ENCODE results near the gene TUFT1.

TUFT1 gene

DNA sequence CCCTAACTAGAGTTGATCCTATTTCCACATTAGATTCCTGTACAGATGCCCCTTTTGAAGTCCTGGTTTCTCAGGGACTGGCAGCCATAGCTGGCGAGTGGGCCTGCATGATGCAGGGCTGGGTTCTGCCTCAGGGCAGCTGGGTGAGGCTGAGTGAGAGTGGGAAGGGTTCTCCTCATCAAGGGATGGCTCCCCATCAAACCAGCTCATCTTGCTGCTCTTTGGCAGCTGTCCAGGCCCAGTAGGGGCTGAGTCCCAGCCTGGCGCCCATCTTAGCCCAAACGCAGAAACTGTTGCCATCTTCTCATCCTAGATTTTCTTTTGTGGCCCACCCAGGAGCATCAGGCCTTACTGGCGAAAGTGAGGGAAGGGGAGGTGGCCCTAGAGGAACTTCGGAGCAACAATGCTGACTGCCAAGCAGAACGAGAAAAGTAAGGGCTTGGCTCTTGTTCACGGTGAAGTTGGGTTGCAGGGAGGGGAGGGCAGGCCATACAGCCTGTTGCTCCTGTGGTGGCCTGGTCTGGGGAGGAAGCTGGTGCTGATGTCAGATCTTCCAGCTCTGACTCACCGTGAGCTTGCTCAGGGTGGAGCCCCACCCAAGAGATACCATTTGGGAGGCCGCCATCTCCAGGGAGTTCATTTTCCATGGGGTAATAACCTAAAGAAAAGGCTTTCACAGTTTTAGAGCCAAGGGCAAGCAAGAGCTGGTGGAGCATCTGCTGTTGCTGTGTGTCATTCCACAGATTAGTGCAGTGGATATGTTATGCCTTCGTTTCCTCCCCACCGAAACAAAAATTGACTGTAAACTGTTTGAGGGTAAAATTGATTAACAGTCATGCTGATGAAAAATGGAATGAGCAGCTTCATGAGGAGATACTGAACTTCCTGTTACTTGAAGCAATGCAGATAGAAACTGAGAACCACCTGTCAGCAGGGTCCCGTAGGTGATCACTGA is 34.7 kb downstream of the TUFT1 start:
- Histone ChIP-seq H3K4me3 (no peak overlapping the region), H3K27ac (no peak overlapping the region), H3K36me3 (ENCODE audit: insufficient read depth, low read length) (no peaks in the 10 kb centered on the region), H3K9ac (ENCODE audit: insufficient read length) (no peak overlapping the region), H3K9me3 (ENCODE audit: low read depth, low read length) (no peaks in the 10 kb centered on the region)
- no peak for DNase-seq (ENCODE audit: low read depth, low spot score)
- TF ChIP-seq FOXP2 (optimal IDR thresholded peaks at IDR 0.05; ENCODE audit: control extremely low read depth, extremely low read length, insufficient read depth): no peak
- TF ChIP-seq POLR2AphosphoS5 (IDR thresholded peaks at IDR 0.05; ENCODE audit: borderline replicate concordance, low read depth, low read length): no peak
- no peak for TF ChIP-seq EZH2 (IDR thresholded peaks at IDR 0.05)

DNA sequence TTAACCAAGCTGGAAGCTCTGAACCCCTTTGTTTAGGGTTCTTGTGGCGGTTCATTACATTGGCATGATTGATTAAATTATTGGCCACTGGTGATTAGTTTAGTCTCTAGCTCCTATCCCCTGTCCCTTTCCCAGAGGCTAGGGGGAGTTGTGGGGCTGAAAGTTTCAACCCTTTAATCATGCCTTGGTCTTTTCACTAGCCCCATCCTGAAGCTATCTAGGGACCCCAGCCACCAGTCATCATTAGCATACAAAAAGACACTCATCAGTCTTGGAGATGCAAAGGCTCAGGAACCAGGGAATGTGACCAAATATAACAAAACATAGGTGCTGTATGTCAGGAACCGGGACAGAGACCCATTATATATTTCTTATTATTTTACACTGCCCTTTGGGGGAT is 37.1 kb downstream of the TUFT1 start:
- H3K9me3 ChIP-seq (ENCODE audit: low read depth, low read length): no peaks in the 10 kb centered on the region
- H3K9ac ChIP-seq (ENCODE audit: insufficient read length): no peak overlapping the region
- TF ChIP-seq FOXP2 (optimal IDR thresholded peaks at IDR 0.05; ENCODE audit: control extremely low read depth, extremely low read length, insufficient read depth): no peak
- TF ChIP-seq EZH2 (IDR thresholded peaks at IDR 0.05): no peak
- TF ChIP-seq POLR2AphosphoS5 (IDR thresholded peaks at IDR 0.05; ENCODE audit: borderline replicate concordance, low read depth, low read length): no peak
- DNase-seq (ENCODE audit: low read depth, low spot score): no peak
- H3K36me3 ChIP-seq (ENCODE audit: insufficient read depth, low read length): no peaks in the 10 kb centered on the region
- no peak overlapping the region for H3K4me3 ChIP-seq
- no peak overlapping the region for H3K27ac ChIP-seq

DNA sequence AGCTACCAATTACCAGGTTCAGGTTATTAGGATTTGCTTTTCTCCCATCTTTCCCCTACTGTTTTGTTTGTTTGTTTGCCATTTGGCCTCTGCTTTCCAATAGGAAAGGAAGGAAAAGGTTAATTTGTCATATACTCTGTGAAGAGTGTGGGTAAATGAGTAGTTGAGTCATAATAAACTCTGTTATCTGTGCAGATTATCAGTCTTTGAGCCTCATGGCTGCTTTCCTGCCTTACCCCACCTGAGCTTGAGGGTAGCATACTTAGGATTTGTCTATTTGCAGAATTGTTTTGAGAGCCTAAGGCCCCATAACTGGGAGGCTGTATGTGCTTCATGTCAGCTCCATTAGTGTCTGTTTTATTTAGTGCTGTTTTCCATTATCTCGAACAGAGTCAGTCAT is 38.8 kb downstream of the TUFT1 start:
- Histone ChIP-seq H3K36me3 (ENCODE audit: insufficient read depth, low read length) (no peaks in the 10 kb centered on the region), H3K4me3 (no peak overlapping the region), H3K27ac (no peak overlapping the region), H3K9me3 (ENCODE audit: low read depth, low read length) (no peaks in the 10 kb centered on the region), H3K9ac (ENCODE audit: insufficient read length) (no peak overlapping the region)
- no peak for DNase-seq (ENCODE audit: low read depth, low spot score)
- TF ChIP-seq POLR2AphosphoS5 (IDR thresholded peaks at IDR 0.05; ENCODE audit: borderline replicate concordance, low read depth, low read length) (no peak), EZH2 (IDR thresholded peaks at IDR 0.05) (no peak), FOXP2 (optimal IDR thresholded peaks at IDR 0.05; ENCODE audit: control extremely low read depth, extremely low read length, insufficient read depth) (no peak)

DNA sequence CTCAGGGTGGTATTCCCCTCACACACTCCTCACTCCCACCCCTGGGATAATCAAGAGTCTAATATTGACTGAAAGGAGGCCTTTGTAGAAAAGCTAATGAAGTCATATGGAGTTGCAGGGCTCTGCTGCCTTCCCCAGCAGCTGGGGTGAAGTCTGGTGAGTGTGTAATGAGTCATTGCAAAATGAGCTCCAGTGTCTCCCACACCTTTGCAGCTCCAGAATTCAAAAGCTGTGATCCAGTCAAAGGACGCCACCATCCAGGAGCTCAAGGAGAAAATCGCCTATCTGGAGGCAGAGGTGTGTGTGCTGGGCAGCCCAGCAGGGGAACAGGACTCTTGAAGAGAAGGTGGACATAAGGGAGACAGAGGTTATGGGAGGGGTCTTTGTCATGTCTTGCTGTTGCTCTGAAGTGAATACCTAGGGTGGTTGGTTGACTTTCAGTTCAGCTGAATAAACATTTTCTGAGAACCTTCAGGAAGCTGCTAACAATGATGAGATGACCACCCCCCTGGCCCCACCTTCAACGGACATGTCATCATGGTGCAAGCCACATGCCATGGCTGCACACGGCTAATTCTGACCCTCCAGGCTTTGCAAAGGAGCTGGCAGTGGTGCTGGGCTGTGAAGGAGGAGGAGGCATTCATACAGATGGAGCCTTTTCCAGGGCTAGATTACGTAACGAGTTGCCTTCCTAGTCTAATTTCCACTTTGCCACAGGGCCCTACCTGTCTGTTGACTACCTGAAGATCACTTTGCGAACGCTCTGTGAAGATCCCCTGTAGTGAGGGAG is 39.5 kb downstream of the TUFT1 start:
- DNase-seq (ENCODE audit: low read depth, low spot score): no peak
- Histone ChIP-seq H3K36me3 (ENCODE audit: insufficient read depth, low read length) (no peaks in the 10 kb centered on the region), H3K27ac (no peak overlapping the region), H3K9me3 (ENCODE audit: low read depth, low read length) (no peaks in the 10 kb centered on the region), H3K4me3 (no peak overlapping the region), H3K9ac (ENCODE audit: insufficient read length) (no peak overlapping the region)
- TF ChIP-seq POLR2AphosphoS5 (IDR thresholded peaks at IDR 0.05; ENCODE audit: borderline replicate concordance, low read depth, low read length): no peak

DNA sequence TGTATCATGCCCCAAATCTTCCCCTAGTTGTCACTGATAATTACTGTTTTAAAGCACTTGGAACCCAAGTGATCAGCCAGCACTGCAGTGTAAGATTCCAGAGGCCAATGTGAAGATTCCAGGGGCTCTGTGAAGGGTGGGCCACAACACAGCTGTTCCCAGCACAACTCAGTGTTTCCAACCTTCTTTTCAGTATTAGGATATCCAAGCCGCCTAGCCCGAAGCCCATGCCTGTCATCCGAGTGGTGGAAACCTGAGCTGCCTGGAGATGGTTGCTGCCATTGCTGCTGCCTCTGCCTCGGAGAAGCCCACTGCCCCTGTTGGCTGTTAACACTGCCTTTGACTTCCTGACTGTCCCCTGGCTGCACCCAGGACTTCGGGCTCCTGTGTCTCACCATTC is 41.3 kb downstream of the TUFT1 start:
- H3K36me3 ChIP-seq (ENCODE audit: insufficient read depth, low read length): no peaks in the 10 kb centered on the region
- no peak overlapping the region for H3K4me3 ChIP-seq
- TF ChIP-seq EZH2 (IDR thresholded peaks at IDR 0.05) (no peak), POLR2AphosphoS5 (IDR thresholded peaks at IDR 0.05; ENCODE audit: borderline replicate concordance, low read depth, low read length) (no peak), FOXP2 (optimal IDR thresholded peaks at IDR 0.05; ENCODE audit: control extremely low read depth, extremely low read length, insufficient read depth) (no peak)
- no peaks in the 10 kb centered on the region for H3K9me3 ChIP-seq (ENCODE audit: low read depth, low read length)
- no peak overlapping the region for H3K9ac ChIP-seq (ENCODE audit: insufficient read length)
- DNase-seq (ENCODE audit: low read depth, low spot score): no peak
- no peak overlapping the region for H3K27ac ChIP-seq

DNA sequence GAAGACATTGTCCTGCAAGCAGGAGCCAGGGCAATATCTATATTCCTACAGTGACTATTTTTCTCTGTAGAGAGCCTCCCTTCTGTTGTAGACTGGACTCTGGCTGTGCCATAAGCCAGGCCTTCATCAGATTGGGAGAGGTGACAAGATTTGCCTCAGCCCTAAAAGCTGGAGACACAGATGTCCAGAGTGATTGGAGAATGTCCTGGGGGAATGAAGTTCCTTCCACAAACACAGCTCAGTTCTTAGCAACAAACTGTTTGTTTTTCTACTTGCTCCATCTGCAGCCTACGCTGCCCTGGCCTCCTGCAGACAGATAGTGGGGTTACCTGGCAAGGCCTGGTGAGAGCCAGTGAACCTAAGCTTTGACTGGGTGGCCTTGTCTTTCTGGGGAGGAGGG is 41.8 kb downstream of the TUFT1 start:
- no peak for DNase-seq (ENCODE audit: low read depth, low spot score)
- Histone ChIP-seq H3K9ac (ENCODE audit: insufficient read length) (no peak overlapping the region), H3K9me3 (ENCODE audit: low read depth, low read length) (no peaks in the 10 kb centered on the region), H3K4me3 (no peak overlapping the region), H3K36me3 (ENCODE audit: insufficient read depth, low read length) (no peaks in the 10 kb centered on the region), H3K27ac (no peak overlapping the region)
- TF ChIP-seq POLR2AphosphoS5 (IDR thresholded peaks at IDR 0.05; ENCODE audit: borderline replicate concordance, low read depth, low read length) (no peak), FOXP2 (optimal IDR thresholded peaks at IDR 0.05; ENCODE audit: control extremely low read depth, extremely low read length, insufficient read depth) (no peak), EZH2 (IDR thresholded peaks at IDR 0.05) (no peak)

DNA sequence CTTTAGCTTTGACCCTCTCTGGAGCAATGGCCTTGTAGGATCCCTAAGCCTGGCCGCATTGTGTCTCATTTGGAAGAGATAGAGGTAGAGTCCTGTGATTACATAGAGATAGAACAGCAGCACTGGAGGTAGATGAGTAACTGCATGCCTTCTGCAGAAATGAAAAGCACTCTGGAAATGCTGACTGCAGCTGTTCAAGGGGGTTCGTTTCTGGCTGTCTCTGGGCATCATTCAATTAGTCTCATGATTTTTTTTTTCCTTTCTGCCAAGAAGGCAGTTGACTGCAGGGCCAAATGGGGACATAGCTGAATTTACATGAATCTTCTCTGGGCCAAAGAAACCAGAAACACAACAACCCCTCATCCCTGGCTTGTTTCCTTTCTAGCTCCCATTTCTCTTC is 43.7 kb downstream of the TUFT1 start:
- Histone ChIP-seq H3K9ac (ENCODE audit: insufficient read length) (no peak overlapping the region), H3K27ac (no peak overlapping the region), H3K4me3 (no peak overlapping the region), H3K9me3 (ENCODE audit: low read depth, low read length) (no peaks in the 10 kb centered on the region), H3K36me3 (ENCODE audit: insufficient read depth, low read length) (no peaks in the 10 kb centered on the region)
- no peak for DNase-seq (ENCODE audit: low read depth, low spot score)
- no peak for TF ChIP-seq POLR2AphosphoS5 (IDR thresholded peaks at IDR 0.05; ENCODE audit: borderline replicate concordance, low read depth, low read length)
- TF ChIP-seq FOXP2 (optimal IDR thresholded peaks at IDR 0.05; ENCODE audit: control extremely low read depth, extremely low read length, insufficient read depth): no peak
- TF ChIP-seq EZH2 (IDR thresholded peaks at IDR 0.05): no peak

DNA sequence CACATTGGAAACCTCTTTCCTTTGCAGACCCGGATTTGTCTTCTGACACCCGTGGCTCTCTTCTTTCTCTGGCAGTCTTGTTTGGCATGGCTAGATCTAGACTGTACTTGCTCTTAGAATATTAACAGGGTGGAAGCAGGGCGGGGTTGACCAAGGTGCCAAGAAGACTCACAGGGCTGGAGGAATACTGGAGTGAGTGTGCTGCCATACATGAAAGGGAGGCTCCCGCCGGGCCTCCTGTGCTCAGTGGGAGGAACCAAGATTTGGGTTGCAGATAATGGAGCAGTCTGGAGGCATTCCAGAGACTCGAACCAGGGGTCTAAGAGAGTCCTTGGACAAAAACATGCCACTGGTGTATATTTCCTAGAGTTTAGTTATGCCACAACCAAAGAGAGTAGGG is 44.2 kb downstream of the TUFT1 start:
- Histone ChIP-seq H3K36me3 (ENCODE audit: insufficient read depth, low read length) (no peaks in the 10 kb centered on the region), H3K9me3 (ENCODE audit: low read depth, low read length) (no peaks in the 10 kb centered on the region), H3K4me3 (no peak overlapping the region), H3K9ac (ENCODE audit: insufficient read length) (no peak overlapping the region), H3K27ac (no peak overlapping the region)
- no peak for DNase-seq (ENCODE audit: low read depth, low spot score)
- TF ChIP-seq EZH2 (IDR thresholded peaks at IDR 0.05): no peak
- no peak for TF ChIP-seq FOXP2 (optimal IDR thresholded peaks at IDR 0.05; ENCODE audit: control extremely low read depth, extremely low read length, insufficient read depth)
- no peak for TF ChIP-seq POLR2AphosphoS5 (IDR thresholded peaks at IDR 0.05; ENCODE audit: borderline replicate concordance, low read depth, low read length)
